Cardiac muscle cell (in vitro differentiated cells and primary cell): ENCODE measurements around the gene TTC31. TPM values are rescaled to one million over a fixed set of nuclear protein-coding genes. Genes with fewer than 3 reads are reported as not detected.

Experiments used
- DNase-seq, 2 donors: peaks; one replicate each; pipeline versions ENCODE4 v3.0.0 to v3.0.0-alpha.2; 2010 to 2017; ENCODE audit warnings: low read depth in 1 of 2, low spot score in 1 of 2
- H3K27ac ChIP-seq: fragments of 200-600 bp; sonication (generic); 2 replicates; pipeline ENCODE4 v1.5.1; 2016
- H3K27me3 ChIP-seq: fragments of 200-600 bp; sonication (generic); 2 replicates; pipeline ENCODE4 v1.6.0; 2016; ENCODE audit warnings: control low read depth
- H3K36me3 ChIP-seq: fragments of 200-600 bp; sonication (generic); 2 replicates; pipeline ENCODE4 v1.5.1; 2016; ENCODE audit warnings: control low read depth
- H3K4me1 ChIP-seq: fragments of 200-600 bp; sonication (generic); 2 replicates; pipeline ENCODE4 v1.8.1; 2017; ENCODE audit warnings: low read depth, mild to moderate bottlenecking, mixed run types
- H3K4me3 ChIP-seq: fragments of 200-600 bp; sonication (generic); 2 replicates; pipeline ENCODE4 v1.5.1; 2016; ENCODE audit warnings: mild to moderate bottlenecking
- H3K9me3 ChIP-seq: fragments of 200-600 bp; sonication (generic); 2 replicates; pipeline ENCODE4 v1.5.1; 2017; ENCODE audit warnings: low read depth, mild to moderate bottlenecking, control low read depth
- CTCF ChIP-seq: IDR thresholded peaks from 2 replicates; pipeline ENCODE4 v1.5.1; 2012; ENCODE audit warnings: low read depth, mild to moderate bottlenecking, low read length
- polyA plus RNA-seq: library from polyadenylated mRNA; unstranded; fragments of >200 nt; fragmentation: Nextera tagmentation; extraction: Ambion mirVana; gene quantifications from 2 replicates; pipeline ENCODE4 v1.2.1, GENCODE V29; 2016
- total RNA-seq: library from RNA; depleted of rRNA; stranded (reverse); fragments of >200 nt; gene quantifications from 2 replicates; pipeline ENCODE4 v1.2.3, GENCODE V29; 2016

Gene TTC31
- total and polyA plus RNA-seq, 2 experiments from 2014 or later: 29.1 to 32.9 TPM

- H3K4me1 ChIP-seq: peaks cover 9% of the 10 kb centered on the region
- peak within 1 kb of the TSS; percentile 84 for H3K27ac ChIP-seq
- H3K27me3 ChIP-seq: no peaks in the 10 kb centered on the region
- no peaks in the 10 kb centered on the region for H3K9me3 ChIP-seq
- peak within 1 kb of the TSS; percentile 82 for H3K4me3 ChIP-seq
- TF ChIP-seq CTCF: no peak
- peak; percentile 100 for DNase-seq
- H3K36me3 ChIP-seq: peaks cover 19% of the 10 kb centered on the region
These were observed 46.7 kb downstream of the TTC31 start, which contains the start of the genes AUP1 and HTRA2 for GRCh38 chr2:74529357-74530238. Gene AUP1 (minus strand): TSS chr2:74529706. CDS start chr2:74529629, 77 bp downstream. Gene HTRA2 (plus strand): TSS chr2:74529933. CDS start chr2:74530007, 74 bp downstream.

GRCh38 chr2:74530239-74531187 is 47.6 kb downstream of the TTC31 start:
- TF ChIP-seq CTCF: no peak
- no peak overlapping the region for H3K27ac ChIP-seq
- no peaks in the 10 kb centered on the region for H3K27me3 ChIP-seq
- H3K4me3 ChIP-seq: peak overlapping the region; percentile 82
- peaks cover 9% of the 10 kb centered on the region for H3K4me1 ChIP-seq
- peak; percentile 44 to 54 for DNase-seq
- peaks cover 19% of the 10 kb centered on the region for H3K36me3 ChIP-seq
- no peaks in the 10 kb centered on the region for H3K9me3 ChIP-seq

- no peaks in the 10 kb centered on the region for H3K27me3 ChIP-seq
- H3K36me3 ChIP-seq: peaks cover 11% of the 10 kb centered on the region
- peaks cover 9% of the 10 kb centered on the region for H3K4me1 ChIP-seq
- H3K4me3 ChIP-seq: no peak overlapping the region
- H3K27ac ChIP-seq: no peak overlapping the region
- TF ChIP-seq CTCF: no peak
- H3K9me3 ChIP-seq: no peaks in the 10 kb centered on the region
- DNase-seq: no peak
These were observed 48.8 kb downstream of the TTC31 start for GRCh38 chr2:74531666-74532065.

- Histone ChIP-seq H3K4me1 (peaks cover 9% of the 10 kb centered on the region), H3K4me3 (no peak overlapping the region)
- peak; percentile 31 for TF ChIP-seq CTCF
These were observed 49.3 kb downstream of the TTC31 start for GRCh38 chr2:74532222-74532621.

GRCh38 chr2:74533464-74533863 is 50.6 kb downstream of the TTC31 start:
- Histone ChIP-seq H3K27ac (no peak overlapping the region), H3K4me1 (peaks cover 8% of the 10 kb centered on the region), H3K36me3 (peaks cover 9% of the 10 kb centered on the region), H3K27me3 (no peaks in the 10 kb centered on the region), H3K4me3 (no peak overlapping the region), H3K9me3 (no peaks in the 10 kb centered on the region)
- DNase-seq: no peak
- TF ChIP-seq CTCF: no peak

More at GRCh38 chr2:74532222-74532621, 49.3 kb downstream of the TTC31 start:
- H3K9me3 ChIP-seq: no peaks in the 10 kb centered on the region
- no peak overlapping the region for H3K27ac ChIP-seq
- peak in 1 of 2 donors; percentile 68 for DNase-seq
- no peaks in the 10 kb centered on the region for H3K27me3 ChIP-seq
- H3K36me3 ChIP-seq: peaks cover 9% of the 10 kb centered on the region
